ENCODE results near the gene SMOC2. TPM values are rescaled to one million over a fixed set of nuclear protein-coding genes. Genes with fewer than 3 reads are reported as not detected.
"Not testable (repeated sequence)": the region's sequence is repeated elsewhere in the genome, so short reads cannot be mapped to it uniquely, and the experiment has no call there.

The SMOC2 gene
- total and polyA plus RNA-seq, 2 donors from 2014 or later: 6.5 to 13.1 TPM

DNA sequence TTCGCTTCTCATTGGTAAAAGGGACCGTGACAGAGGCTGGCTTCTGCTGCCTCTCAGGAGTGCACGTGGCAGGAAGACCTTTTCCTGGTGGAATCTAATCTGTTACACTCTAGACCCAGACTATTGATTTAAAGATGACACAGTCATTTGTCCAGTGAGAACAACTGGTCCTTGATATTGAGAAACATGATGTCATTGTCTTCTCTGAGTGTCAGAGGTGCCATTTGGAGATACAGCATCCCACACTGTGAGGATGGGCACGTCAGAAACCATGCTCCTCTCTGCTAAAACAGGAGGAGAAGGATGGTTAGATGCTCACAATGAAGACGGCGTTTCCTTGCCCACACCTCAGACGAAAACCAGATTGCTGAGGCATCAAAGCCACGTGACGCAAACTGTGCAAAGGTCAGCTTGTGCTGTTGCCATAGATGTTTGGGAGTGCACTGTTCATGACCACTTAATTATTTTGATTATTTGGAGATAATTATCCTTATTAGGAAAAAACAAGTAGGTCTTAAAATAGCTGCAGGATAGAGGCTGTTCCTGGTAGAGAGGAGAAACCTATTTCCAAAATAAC is 169.0 kb downstream of the SMOC2 start:
- H3K27ac ChIP-seq (ENCODE audit: low read depth in 2 of 2, low read length in 2 of 2): no peak overlapping the region
- H3K4me1 ChIP-seq (ENCODE audit: control insufficient read depth in 2 of 3, insufficient read depth in 2 of 3, low read depth in 1 of 3, low read length in 3 of 3): peaks cover 0 to 3% (median 0%) of the 10 kb centered on the region in 3 donors
- DNase-seq: no peak
- no peaks in the 10 kb centered on the region for H3K27me3 ChIP-seq (ENCODE audit: control insufficient read depth, insufficient read depth, low read length)
- FAIRE-seq: no peak
- TF ChIP-seq, protein P1, sequence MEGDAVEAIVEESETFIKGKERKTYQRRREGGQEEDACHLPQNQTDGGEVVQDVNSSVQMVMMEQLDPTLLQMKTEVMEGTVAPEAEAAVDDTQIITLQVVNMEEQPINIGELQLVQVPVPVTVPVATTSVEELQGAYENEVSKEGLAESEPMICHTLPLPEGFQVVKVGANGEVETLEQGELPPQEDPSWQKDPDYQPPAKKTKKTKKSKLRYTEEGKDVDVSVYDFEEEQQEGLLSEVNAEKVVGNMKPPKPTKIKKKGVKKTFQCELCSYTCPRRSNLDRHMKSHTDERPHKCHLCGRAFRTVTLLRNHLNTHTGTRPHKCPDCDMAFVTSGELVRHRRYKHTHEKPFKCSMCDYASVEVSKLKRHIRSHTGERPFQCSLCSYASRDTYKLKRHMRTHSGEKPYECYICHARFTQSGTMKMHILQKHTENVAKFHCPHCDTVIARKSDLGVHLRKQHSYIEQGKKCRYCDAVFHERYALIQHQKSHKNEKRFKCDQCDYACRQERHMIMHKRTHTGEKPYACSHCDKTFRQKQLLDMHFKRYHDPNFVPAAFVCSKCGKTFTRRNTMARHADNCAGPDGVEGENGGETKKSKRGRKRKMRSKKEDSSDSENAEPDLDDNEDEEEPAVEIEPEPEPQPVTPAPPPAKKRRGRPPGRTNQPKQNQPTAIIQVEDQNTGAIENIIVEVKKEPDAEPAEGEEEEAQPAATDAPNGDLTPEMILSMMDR (IDR thresholded peaks at IDR 0.05; ENCODE audit: borderline replicate concordance, extremely low read depth, insufficient read depth): no peak
- no peaks in the 10 kb centered on the region for H3K9me3 ChIP-seq (ENCODE audit: control insufficient read depth in 2 of 3, insufficient read depth in 1 of 3, low read length in 3 of 3)
- H3K9ac ChIP-seq (ENCODE audit: low read length in 3 of 3): no peak overlapping the region
- H3K4me3 ChIP-seq (ENCODE audit: low read length in 3 of 3): no peak overlapping the region
- no peaks in the 10 kb centered on the region for H3K36me3 ChIP-seq (ENCODE audit: control insufficient read depth in 2 of 3, insufficient read depth in 3 of 3, low read length in 3 of 3)
- intact Hi-C loops (cut with DNase I): no loop called here

DNA sequence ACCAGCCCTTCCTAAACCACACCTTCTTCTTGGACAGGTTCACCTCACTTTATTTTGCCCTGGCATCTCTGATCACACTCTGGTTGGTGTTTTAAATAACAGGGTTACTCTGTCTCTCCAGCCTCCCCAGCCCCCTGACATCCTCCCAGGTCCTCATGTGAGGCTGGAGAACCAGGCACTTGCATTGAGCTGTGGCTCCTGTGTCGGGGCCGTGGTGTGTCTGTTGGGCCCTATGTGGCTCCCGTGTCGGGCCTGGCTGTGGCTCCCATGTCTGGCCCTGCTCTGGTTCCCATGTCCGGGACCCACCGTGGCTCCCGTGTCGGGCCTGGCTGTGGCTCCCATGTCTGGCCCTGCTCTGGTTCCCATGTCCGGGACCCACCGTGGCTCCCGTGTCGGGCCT is 170.0 kb downstream of the SMOC2 start:
- H3K27ac ChIP-seq (ENCODE audit: low read depth in 2 of 2, low read length in 2 of 2); H3K9me3 ChIP-seq (ENCODE audit: control insufficient read depth in 2 of 3, insufficient read depth in 1 of 3, low read length in 3 of 3); H3K9ac ChIP-seq (ENCODE audit: low read length in 3 of 3); FAIRE-seq; DNase-seq; intact Hi-C loops (cut with DNase I); H3K36me3 ChIP-seq (ENCODE audit: control insufficient read depth in 2 of 3, insufficient read depth in 3 of 3, low read length in 3 of 3); H3K4me3 ChIP-seq (ENCODE audit: low read length in 3 of 3); H3K27me3 ChIP-seq (ENCODE audit: control insufficient read depth, insufficient read depth, low read length); H3K4me1 ChIP-seq (ENCODE audit: control insufficient read depth in 2 of 3, insufficient read depth in 2 of 3, low read depth in 1 of 3, low read length in 3 of 3): not testable (repeated sequence)

GRCh38 chr6:168611691-168612090 is 170.7 kb downstream of the SMOC2 start:
- no peak for FAIRE-seq
- TF ChIP-seq, protein P1 (IDR thresholded peaks at IDR 0.05; ENCODE audit: borderline replicate concordance, extremely low read depth, insufficient read depth): no peak
- Histone ChIP-seq H3K36me3 (ENCODE audit: control insufficient read depth in 2 of 3, insufficient read depth in 3 of 3, low read length in 3 of 3) (no peaks in the 10 kb centered on the region), H3K4me3 (ENCODE audit: low read length in 3 of 3) (no peak overlapping the region), H3K4me1 (ENCODE audit: control insufficient read depth in 2 of 3, insufficient read depth in 2 of 3, low read depth in 1 of 3, low read length in 3 of 3) (peaks cover 0 to 3% (median 0%) of the 10 kb centered on the region in 3 donors), H3K9me3 (ENCODE audit: control insufficient read depth in 2 of 3, insufficient read depth in 1 of 3, low read length in 3 of 3) (no peaks in the 10 kb centered on the region), H3K27ac (ENCODE audit: low read depth in 2 of 2, low read length in 2 of 2) (no peak overlapping the region), H3K27me3 (ENCODE audit: control insufficient read depth, insufficient read depth, low read length) (no peaks in the 10 kb centered on the region), H3K9ac (ENCODE audit: low read length in 3 of 3) (no peak overlapping the region)
- intact Hi-C loops (cut with DNase I): no loop called here
- DNase-seq: no peak

GRCh38 chr6:168612586-168612985 is 171.6 kb downstream of the SMOC2 start:
- Histone ChIP-seq H3K27ac (ENCODE audit: low read depth in 2 of 2, low read length in 2 of 2) (no peak overlapping the region), H3K4me1 (ENCODE audit: control insufficient read depth in 2 of 3, insufficient read depth in 2 of 3, low read depth in 1 of 3, low read length in 3 of 3) (peaks cover 0 to 3% (median 0%) of the 10 kb centered on the region in 3 donors), H3K27me3 (ENCODE audit: control insufficient read depth, insufficient read depth, low read length) (no peaks in the 10 kb centered on the region), H3K9me3 (ENCODE audit: control insufficient read depth in 2 of 3, insufficient read depth in 1 of 3, low read length in 3 of 3) (no peaks in the 10 kb centered on the region), H3K9ac (ENCODE audit: low read length in 3 of 3) (no peak overlapping the region), H3K4me3 (ENCODE audit: low read length in 3 of 3) (no peak overlapping the region), H3K36me3 (ENCODE audit: control insufficient read depth in 2 of 3, insufficient read depth in 3 of 3, low read length in 3 of 3) (no peaks in the 10 kb centered on the region)
- no peak for DNase-seq
- intact Hi-C loops (cut with DNase I): no loop called here
- no peak for FAIRE-seq
- TF ChIP-seq, protein P1 (IDR thresholded peaks at IDR 0.05; ENCODE audit: borderline replicate concordance, extremely low read depth, insufficient read depth): no peak
